Measurements from ENCODE around the gene FBXO31. TPM values are rescaled to one million over a fixed set of nuclear protein-coding genes. Genes with fewer than 3 reads are reported as not detected.

FBXO31 gene
- total and polyA plus RNA-seq, 2 of the 13 experiments (the other 11 are each of a cell fraction or from before 2014, with no cell fraction given): 92.4 to 101 TPM

- TF ChIP-seq SPEN (CRISPR knock-in tag; IDR thresholded peaks at IDR 0.05; ENCODE audit: low read depth) (peak; percentile 87), RBFOX2 (IDR thresholded peaks at IDR 0.05; ENCODE audit: low read depth, low read length) (peak; percentile 60; the same call in 1 of the 2 replicates), NPAS2 (CRISPR knock-in tag; IDR thresholded peaks at IDR 0.05; ENCODE audit: borderline replicate concordance) (no peak), ZSCAN31 (CRISPR knock-in tag; IDR thresholded peaks at IDR 0.05; ENCODE audit: low read depth) (no peak), RFX5 (IDR thresholded peaks at IDR 0.05; ENCODE audit: low read depth, low read length) (peak; percentile 65), SP5 (CRISPR knock-in tag; IDR thresholded peaks at IDR 0.05; ENCODE audit: borderline replicate concordance, low read depth) (peak; percentile 81), TBX3 (IDR thresholded peaks at IDR 0.05; ENCODE audit: borderline replicate concordance) (peak; percentile 34; the same call in 1 of the 2 replicates), ZNF296 (CRISPR knock-in tag; conservative IDR thresholded peaks at IDR 0.05) (no peak), ZMYM2 (CRISPR knock-in tag; IDR thresholded peaks at IDR 0.05) (0 out of 2 replicates have a peak, but pooled peaks have one; percentile 14), RBAK (CRISPR knock-in tag; IDR thresholded peaks at IDR 0.05) (no peak), PAX8 (CRISPR knock-in tag; IDR thresholded peaks at IDR 0.05; ENCODE audit: borderline replicate concordance) (no peak), ZNF414 (CRISPR knock-in tag; IDR thresholded peaks at IDR 0.05) (peak; percentile 57; the same call in 1 of the 2 replicates), MAX (IDR thresholded peaks at IDR 0.05) (peak; percentile 87), NFE2L1 (CRISPR knock-in tag; IDR thresholded peaks at IDR 0.05; ENCODE audit: borderline replicate concordance) (no peak), ZBTB3 (CRISPR knock-in tag; IDR thresholded peaks at IDR 0.05; ENCODE audit: borderline replicate concordance, low read depth) (no peak), ZNF558 (CRISPR knock-in tag; IDR thresholded peaks at IDR 0.05; ENCODE audit: borderline replicate concordance) (no peak), ZNF556 (CRISPR knock-in tag; IDR thresholded peaks at IDR 0.05; ENCODE audit: borderline replicate concordance) (no peak), HINFP (CRISPR knock-in tag; IDR thresholded peaks at IDR 0.05; ENCODE audit: low read depth) (no peak), ZBTB38 (CRISPR knock-in tag; IDR thresholded peaks at IDR 0.05) (0 out of 2 replicates have a peak, but pooled peaks have one; percentile 15), PHF5A (CRISPR knock-in tag; IDR thresholded peaks at IDR 0.05; ENCODE audit: low read depth, unreplicated experiment) (peak; percentile 23), KDM3A (CRISPR knock-in tag; IDR thresholded peaks at IDR 0.05; ENCODE audit: low read depth) (peak; percentile 16; the same call in 1 of the 2 replicates), ARNT2 (CRISPR knock-in tag; IDR thresholded peaks at IDR 0.05; ENCODE audit: low read depth) (peak; percentile 74), ZFY (CRISPR knock-in tag; IDR thresholded peaks at IDR 0.05) (peak; percentile 94), ZC3H4 (CRISPR knock-in tag; IDR thresholded peaks at IDR 0.05; ENCODE audit: borderline replicate concordance) (no peak), MAF1 (CRISPR knock-in tag; IDR thresholded peaks at IDR 0.05; ENCODE audit: borderline replicate concordance) (no peak)
These were observed 4.6 kb upstream of the FBXO31 start (continued) for GRCh38 chr16:87387942-87388817.

Data from HepG2 (cell line).